GM19438 (cell line): ENCODE data around the gene MYO1A.
"Not testable (repeated sequence)": the region's sequence is repeated elsewhere in the genome, so short reads cannot be mapped to it uniquely, and the experiment has no call there.

ENCODE experiments used
- ATAC-seq: cut with Tn5 transposase; IDR thresholded peaks from one replicate; pipeline ENCODE4 v1.9.1; 2021; ENCODE audit warnings: low read depth; ENCODE audit not compliant: unreplicated experiment

Gene MYO1A

GRCh38 chr12:57019983-57020719 lies 29.8 kb downstream of the MYO1A start:
- no peak for ATAC-seq

GRCh38 chr12:57018906-57019305 lies 31.0 kb downstream of the MYO1A start:
- no peak for ATAC-seq

GRCh38 chr12:57018353-57018752 lies 31.6 kb downstream of the MYO1A start:
- not testable (repeated sequence) for ATAC-seq

- ATAC-seq, result no peak
These were observed 33.6 kb downstream of the MYO1A start, which contains the start of gene TAC3 for GRCh38 chr12:57016348-57016747. TAC3 (minus strand) TSS chr12:57016529; CDS start chr12:57015797, 732 bp downstream.

- peak; percentile 76 for ATAC-seq
These were observed 37.1 kb downstream of the MYO1A start for GRCh38 chr12:57012600-57013465.

DNA sequence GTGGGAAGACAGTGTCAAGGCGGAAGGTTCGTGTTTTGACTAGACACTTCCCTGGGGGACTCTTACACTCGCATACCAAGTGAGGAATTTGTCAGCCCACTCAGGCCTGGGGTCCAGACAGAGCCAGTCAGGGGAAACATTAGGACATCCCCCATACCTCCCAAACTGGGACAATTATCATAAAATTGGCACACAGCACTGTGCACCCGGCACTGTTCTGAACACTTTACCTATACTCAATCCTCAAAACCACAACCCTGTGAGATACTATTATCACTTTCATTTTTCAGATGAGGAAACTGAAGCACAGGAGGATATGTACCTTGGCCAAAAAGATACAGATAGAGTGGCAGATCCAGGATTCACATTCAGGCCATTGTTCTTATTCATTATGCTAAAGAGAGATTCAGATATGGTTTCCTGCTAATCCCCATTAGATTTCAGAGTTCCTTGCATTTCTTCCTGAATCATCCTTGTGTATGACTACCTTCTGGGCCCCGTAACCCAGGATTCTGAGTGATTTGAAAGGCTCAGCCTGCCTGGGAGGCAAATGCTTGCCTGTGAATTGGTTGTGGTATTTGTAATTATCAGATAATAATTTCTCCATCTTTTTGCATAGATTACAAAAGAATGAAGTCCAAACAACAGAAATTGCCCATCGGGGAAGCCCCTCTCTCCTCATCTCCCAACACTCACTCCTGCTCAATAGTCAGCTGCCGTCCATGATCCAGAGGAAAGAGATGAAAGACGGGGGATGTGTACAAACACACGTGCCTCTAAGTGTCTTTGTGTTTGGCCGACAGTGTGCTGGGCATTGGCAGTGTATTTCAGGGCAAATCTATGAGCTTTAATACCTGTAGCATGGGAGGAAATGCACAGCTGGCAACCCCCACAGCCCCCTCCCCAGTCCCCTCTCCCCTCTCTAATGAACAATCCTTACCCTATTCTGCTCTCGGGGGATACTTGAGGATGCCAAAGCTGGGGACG lies 38.2 kb downstream of the MYO1A start:
- ATAC-seq, result no peak

DNA sequence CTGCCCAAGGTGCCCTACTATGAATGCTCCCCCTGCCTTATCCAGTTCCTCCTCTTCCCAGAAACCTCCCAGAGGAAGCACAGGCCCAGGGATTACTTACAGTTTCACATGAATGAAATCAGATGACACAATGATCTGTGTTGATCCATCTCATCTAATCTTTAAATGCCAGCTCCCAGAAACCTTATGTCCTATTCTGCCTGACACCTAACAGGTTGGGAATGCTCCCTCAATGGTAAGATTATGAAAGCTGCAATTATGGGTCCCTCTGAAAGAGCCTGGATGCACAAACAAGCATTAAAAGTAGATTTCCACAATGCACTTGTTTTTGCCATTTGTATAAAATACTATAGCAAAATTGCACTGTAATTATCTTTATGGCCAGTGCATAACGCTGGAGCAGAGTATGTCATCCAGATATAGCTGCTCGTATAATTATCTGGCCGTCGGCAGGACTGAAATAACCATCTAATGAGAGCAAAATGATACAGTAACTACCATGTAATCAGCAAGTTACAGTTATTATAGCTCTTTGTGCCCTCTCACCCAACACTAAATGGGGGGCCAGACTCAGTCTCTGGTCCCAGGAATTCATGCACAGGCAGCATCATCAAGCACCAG lies 39.2 kb downstream of the MYO1A start:
- no peak for ATAC-seq

- no peak for ATAC-seq
These were observed 39.8 kb downstream of the MYO1A start for GRCh38 chr12:57009949-57010626.

GRCh38 chr12:57008178-57008577 lies 41.8 kb downstream of the MYO1A start:
- ATAC-seq, result no peak

DNA sequence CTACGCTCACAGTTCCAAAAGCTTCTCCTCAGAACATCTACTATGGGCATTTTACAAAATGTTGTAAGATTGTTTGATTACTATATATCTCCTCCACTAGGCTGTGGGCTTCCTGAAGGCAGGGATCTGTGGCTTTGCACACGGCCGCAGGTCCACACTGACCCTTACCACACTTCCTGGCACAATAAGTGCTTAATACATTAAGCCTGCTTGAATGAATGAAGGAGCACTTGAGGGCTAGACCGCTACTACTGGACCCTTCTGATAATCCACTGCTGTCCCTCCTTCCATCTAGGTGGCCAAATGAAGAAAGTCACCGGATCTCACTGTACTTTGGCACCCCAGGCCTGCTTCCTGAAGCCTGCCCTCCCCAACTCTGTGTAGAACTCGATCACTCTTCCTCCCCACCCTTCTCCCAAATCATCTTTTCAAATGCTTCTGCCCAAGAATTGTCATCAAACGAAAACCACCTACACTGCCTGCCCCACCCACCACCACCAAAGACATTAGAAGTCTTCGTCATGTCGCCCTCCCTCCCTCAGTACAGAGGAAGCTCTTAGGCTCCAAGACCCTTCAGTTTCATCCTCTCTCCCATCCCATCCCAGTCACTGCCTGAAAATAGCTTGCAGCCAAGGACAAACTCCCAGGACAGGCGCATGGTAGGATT lies 43.0 kb downstream of the MYO1A start:
- ATAC-seq, result peak; percentile 8

DNA sequence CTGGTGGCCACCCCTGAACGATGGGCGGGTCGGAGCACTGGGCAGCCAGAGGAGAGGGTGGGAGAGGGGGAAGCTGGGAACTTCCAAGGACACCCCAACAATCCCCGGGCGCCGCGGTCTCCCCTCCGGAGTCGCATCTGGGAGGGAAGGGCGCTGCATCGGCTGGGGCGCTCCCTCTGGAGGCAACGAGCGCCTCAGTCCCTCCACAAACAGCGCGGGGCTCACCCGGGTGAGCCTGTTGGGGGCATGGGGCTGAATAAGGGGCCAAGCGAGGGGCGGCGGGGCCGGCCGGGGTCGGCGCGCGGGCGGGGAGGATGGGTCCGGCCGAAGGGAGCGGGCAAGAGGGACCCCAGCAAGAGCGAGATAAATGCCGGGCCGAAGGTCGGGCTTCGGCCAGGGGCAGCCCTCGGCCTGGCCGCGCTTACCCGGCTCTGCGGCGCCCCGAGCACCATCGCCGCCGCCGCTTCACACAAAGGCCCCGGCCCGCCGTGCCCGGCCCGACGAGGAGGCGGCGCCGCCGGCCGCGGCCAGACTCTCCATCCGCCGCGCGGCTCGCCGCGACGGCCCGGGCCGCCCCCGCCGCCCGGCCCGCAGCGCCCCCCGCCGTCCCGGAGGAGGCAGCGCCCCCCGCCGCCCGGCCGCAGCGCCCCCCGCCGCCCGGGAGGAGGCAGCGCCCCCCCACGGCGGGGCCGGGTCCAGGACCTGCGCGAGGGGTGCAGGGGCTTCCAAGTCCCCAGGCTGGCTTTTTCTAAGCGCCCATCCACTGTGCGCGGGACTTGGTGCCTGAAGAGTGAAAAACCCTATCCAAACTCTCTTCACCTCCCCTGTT lies 43.7 kb downstream of the MYO1A start, which contains the start of gene ZBTB39:
Gene ZBTB39, minus strand, starts transcription at position 567 of the 829 bp plus-strand sequence. CDS start 1,629 bp downstream, outside the sequence.
- ATAC-seq, result peak; percentile 62

- ATAC-seq, result no peak
These were observed 45.3 kb downstream of the MYO1A start for GRCh38 chr12:57004651-57005050.

- ATAC-seq, result no peak
These were observed 46.5 kb downstream of the MYO1A start for GRCh38 chr12:57003395-57003794.

GRCh38 chr12:57001448-57001906 lies 48.5 kb downstream of the MYO1A start:
- ATAC-seq, result no peak

- ATAC-seq, result no peak
These were observed 49.5 kb downstream of the MYO1A start for GRCh38 chr12:57000393-57000792.

- ATAC-seq, result no peak
These were observed 50.5 kb downstream of the MYO1A start for GRCh38 chr12:56999456-56999855.

DNA sequence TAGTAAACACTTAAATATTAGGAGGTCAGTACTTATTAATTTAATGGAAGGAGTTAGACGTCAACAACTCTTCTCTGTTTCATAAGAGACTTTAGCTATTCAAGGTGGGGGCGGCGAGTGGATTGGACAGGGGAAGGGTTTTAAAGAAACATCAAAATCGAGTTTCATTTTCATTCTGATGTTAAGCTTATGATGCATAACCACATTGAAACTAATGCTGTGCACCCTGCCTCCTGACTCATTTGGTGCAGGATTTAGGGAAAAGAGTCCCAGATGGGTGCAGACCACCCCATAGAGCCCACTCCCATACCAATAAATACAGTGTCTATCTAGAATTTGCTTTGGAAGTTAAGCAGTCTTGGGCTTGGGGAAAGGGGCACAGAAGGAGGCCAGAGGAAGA lies 50.9 kb downstream of the MYO1A start:
- ATAC-seq, result peak; percentile 76

- no peak for ATAC-seq
These were observed 51.6 kb downstream of the MYO1A start for GRCh38 chr12:56998316-56998715.
